DOHH2 (cell line): ENCODE results near the gene KANK3.

Source experiments
- H3F3A ChIP-seq: fragments of 200-600 bp; sonication (generic), shearing (Covaris generic); 2 replicates; pipeline ENCODE4 v1.6.0; 2016; ENCODE audit warnings: antibody characterized with exemption, mild to moderate bottlenecking; ENCODE audit not compliant: control insufficient read depth, insufficient read depth
- H3K27ac ChIP-seq: fragments of 200-600 bp; sonication (generic); 2 replicates; pipeline ENCODE4 v1.5.1; 2014; ENCODE audit warnings: low read depth, mild to moderate bottlenecking, low read length, moderate library complexity
- H3K27me3 ChIP-seq: fragments of 200-600 bp; sonication (generic); 2 replicates; pipeline ENCODE4 v1.6.1; 2014; ENCODE audit warnings: mild to moderate bottlenecking, low read length, mixed read lengths; ENCODE audit not compliant: control insufficient read depth
- H3K36me3 ChIP-seq: fragments of 200-600 bp; sonication (generic); 2 replicates; pipeline ENCODE4 v1.6.1; 2014; ENCODE audit warnings: mild to moderate bottlenecking, low read length, moderate library complexity, mixed read lengths; ENCODE audit not compliant: control insufficient read depth
- H3K4me1 ChIP-seq: fragments of 200-600 bp; sonication (generic); 2 replicates; pipeline ENCODE4 v1.6.1; 2014; ENCODE audit warnings: mild to moderate bottlenecking, low read length, mixed read lengths; ENCODE audit not compliant: control insufficient read depth
- H3K4me2 ChIP-seq: fragments of 200-600 bp; sonication (generic); 2 replicates; pipeline ENCODE4 v1.6.0; 2014; ENCODE audit warnings: mild to moderate bottlenecking, low read length, moderate library complexity
- H3K4me3 ChIP-seq: fragments of 200-600 bp; sonication (generic); 2 replicates; pipeline ENCODE4 v1.5.1; 2014; ENCODE audit warnings: mild to moderate bottlenecking, low read length, mixed read lengths
- H3K79me2 ChIP-seq: fragments of 200-600 bp; sonication (generic); 2 replicates; pipeline ENCODE4 v1.6.1; 2014; ENCODE audit warnings: mild to moderate bottlenecking, low read length, mixed read lengths; ENCODE audit not compliant: control insufficient read depth
- H3K9me2 ChIP-seq: fragments of 200-600 bp; sonication (generic); replicated peaks from 2 replicates; pipeline ENCODE4 v1.6.1; 2014; ENCODE audit warnings: mild to moderate bottlenecking, low read length, mixed read lengths; ENCODE audit not compliant: control insufficient read depth
- H3K9me3 ChIP-seq: fragments of 200-600 bp; sonication (generic); 2 replicates; pipeline ENCODE4 v1.6.1; 2014; ENCODE audit warnings: antibody characterized with exemption, low read length, mixed read lengths; ENCODE audit not compliant: control insufficient read depth, insufficient read depth
- H4K20me1 ChIP-seq: fragments of 200-600 bp; sonication (generic); 2 replicates; pipeline ENCODE4 v1.6.0; 2014; ENCODE audit warnings: low read depth, mild to moderate bottlenecking, antibody characterized with exemption, low read length, moderate library complexity; ENCODE audit not compliant: control insufficient read depth, insufficient read depth
- CTCF ChIP-seq: fragments of 200-600 bp; sonication (generic); IDR thresholded peaks from one replicate; pipeline ENCODE4 v1.5.1; 2014; ENCODE audit warnings: antibody characterized with exemption, mild to moderate bottlenecking, low read depth, low read length; ENCODE audit not compliant: poor library complexity, severe bottlenecking
- EZH2phosphoT487 ChIP-seq: fragments of 200-600 bp; sonication (generic); IDR thresholded peaks from 2 replicates; pipeline ENCODE4 v1.6.1; 2017; ENCODE audit warnings: borderline replicate concordance, mild to moderate bottlenecking, antibody characterized with exemption, low read length, moderate library complexity, mixed read lengths

KANK3 gene

DNA sequence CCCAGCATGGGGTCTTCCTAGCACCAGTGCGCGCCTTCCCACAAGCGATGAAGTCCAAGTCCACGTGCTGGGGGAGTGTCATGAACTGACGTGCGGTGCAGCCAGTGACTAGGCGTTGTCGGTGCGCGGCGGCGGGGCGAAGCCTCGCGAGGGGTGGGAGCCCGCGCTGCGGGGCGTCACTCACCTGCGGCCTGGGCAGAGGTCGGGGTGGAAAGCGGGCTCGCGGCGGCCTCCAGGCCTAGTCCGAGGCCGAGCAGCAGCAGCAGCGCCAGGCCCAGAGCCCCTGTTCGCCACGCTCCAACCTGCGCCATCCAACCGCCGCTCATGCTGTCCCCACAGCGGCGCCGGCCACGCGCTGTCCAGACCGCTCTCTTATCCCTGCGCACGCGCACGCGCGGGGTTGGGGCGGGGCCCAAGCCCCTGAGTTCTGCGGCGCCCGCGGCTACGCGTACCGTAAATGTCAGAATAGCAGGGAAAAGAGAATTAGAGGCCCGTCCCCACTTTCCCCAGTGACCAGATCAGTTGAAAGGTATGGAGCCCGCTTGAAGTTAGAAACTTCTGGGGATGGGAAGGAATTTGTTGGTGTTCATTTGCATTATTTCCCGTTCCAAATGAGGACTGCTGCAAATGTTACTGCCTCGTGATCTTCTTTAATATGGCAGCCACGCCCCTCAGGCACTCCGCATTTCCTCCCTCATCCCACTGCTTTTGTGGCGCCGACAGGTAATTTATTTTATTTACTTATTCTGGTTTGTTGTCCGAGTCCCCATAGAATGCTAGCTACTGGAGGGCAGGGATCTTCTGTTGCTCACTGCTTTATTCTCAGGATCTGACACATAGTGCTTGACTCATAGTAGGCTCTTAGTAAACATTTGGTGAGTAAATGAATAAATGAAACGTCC lies 34.8 kb downstream of the KANK3 start, which contains the start of gene CD320:
Gene CD320, minus strand, starts transcription at position 394 of the 902 bp plus-strand sequence. Its CDS starts 68 bp downstream, at position 326.
- Histone ChIP-seq H4K20me1 (0 out of 2 replicates have a peak, but pooled peaks cover 5% of the 10 kb centered on the region), H3K4me1 (peaks cover 26% of the 10 kb centered on the region)
- TF ChIP-seq EZH2phosphoT487 (no peak), CTCF (no peak)

GRCh38 chr19:8307400-8307964 lies 35.6 kb downstream of the KANK3 start:
- no peaks in the 10 kb centered on the region for H3K9me3 ChIP-seq
- H3K9me2 ChIP-seq, result no peaks in the 10 kb centered on the region
- 0 out of 2 replicates have a peak, but pooled peaks cover 5% of the 10 kb centered on the region for H4K20me1 ChIP-seq
- TF ChIP-seq EZH2phosphoT487 (no peak), CTCF (no peak)
- H3K4me3 ChIP-seq, result peak overlapping the region; percentile 87
- peaks cover 35% of the 10 kb centered on the region for H3K79me2 ChIP-seq
- peak overlapping the region; percentile 93 for H3K4me2 ChIP-seq
- peaks cover 26% of the 10 kb centered on the region for H3K4me1 ChIP-seq
- peaks cover 44% of the 10 kb centered on the region for H3K36me3 ChIP-seq
- H3F3A ChIP-seq, result no peaks in the 10 kb centered on the region
- peak overlapping the region; percentile 57 for H3K27ac ChIP-seq
- no peaks in the 10 kb centered on the region for H3K27me3 ChIP-seq

More for the DNA sequence above, 34.8 kb downstream of the KANK3 start, which contains the start of gene CD320:
- Histone ChIP-seq H3K27ac (peak within 1 kb of the TSS; percentile 57), H3K9me3 (no peaks in the 10 kb centered on the region), H3K9me2 (no peaks in the 10 kb centered on the region), H3K79me2 (peaks cover 35% of the 10 kb centered on the region), H3K4me3 (peak within 1 kb of the TSS; percentile 87), H3F3A (no peaks in the 10 kb centered on the region), H3K4me2 (peak within 1 kb of the TSS; percentile 93), H3K27me3 (no peaks in the 10 kb centered on the region), H3K36me3 (peaks cover 45% of the 10 kb centered on the region)

DNA sequence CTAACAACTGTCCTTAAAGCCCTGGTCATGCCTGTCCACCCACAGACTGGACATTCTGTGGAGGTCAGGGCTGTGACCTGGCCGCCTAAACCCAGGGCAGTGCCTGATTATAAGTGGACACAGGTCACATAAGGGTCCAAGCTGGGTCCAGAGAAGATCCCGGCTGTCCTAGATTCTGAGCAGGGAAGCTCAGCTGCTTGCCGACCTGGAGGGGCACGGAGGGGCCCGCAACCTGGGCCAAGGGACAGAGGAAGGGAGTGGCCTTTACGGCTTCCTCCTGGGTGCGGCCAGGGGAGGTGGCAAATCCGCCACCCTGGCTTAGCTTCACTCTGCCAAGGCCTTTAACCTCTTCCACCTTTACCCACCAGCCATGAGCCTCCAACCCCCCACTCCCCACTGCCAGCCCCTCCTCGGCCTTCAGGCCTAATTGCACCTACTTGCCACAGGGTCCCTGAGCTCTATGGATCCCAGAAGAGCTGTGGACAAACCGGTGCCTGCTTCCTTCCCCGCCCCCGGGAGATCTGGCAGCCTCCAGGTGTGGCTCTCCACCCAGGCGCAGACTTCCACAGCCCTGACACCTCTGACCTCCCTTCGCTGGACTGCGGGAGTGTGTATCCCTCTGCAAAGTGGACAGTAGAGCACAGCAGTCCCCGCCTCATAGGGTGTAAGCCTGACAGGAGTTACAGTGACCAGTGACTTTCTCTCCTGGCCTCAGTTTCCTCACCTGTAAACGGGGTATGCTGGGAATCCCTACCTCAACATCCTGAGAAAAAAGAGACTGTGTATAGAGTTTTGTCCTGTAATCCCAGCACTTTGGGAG lies 36.6 kb downstream of the KANK3 start:
- H3F3A ChIP-seq, result no peaks in the 10 kb centered on the region
- no peaks in the 10 kb centered on the region for H3K9me3 ChIP-seq
- H3K27ac ChIP-seq, result no peak overlapping the region
- H3K4me2 ChIP-seq, result peak overlapping the region; percentile 93
- H3K36me3 ChIP-seq, result peaks cover 45% of the 10 kb centered on the region
- H3K4me1 ChIP-seq, result peaks cover 26% of the 10 kb centered on the region
- TF ChIP-seq EZH2phosphoT487 (no peak), CTCF (no peak)
- 0 out of 2 replicates have a peak, but pooled peaks cover 5% of the 10 kb centered on the region for H4K20me1 ChIP-seq
- no peaks in the 10 kb centered on the region for H3K9me2 ChIP-seq
- H3K27me3 ChIP-seq, result no peaks in the 10 kb centered on the region
- H3K4me3 ChIP-seq, result peak overlapping the region; percentile 87
- H3K79me2 ChIP-seq, result peaks cover 35% of the 10 kb centered on the region
